GM13977 (cell line): ENCODE results near the gene PRPF31.
"Not testable (repeated sequence)": the region's sequence is repeated elsewhere in the genome, so short reads cannot be mapped to it uniquely, and the experiment has no call there.

Source experiments
- DNase-seq: peaks from one replicate; pipeline ENCODE4 v3.0.0; 2012; ENCODE audit warnings: low spot score
- in situ Hi-C: fragments of 300-500 bp; cut with MboI; formaldehyde crosslinking; loops from one replicate; pipeline ENCODE4 v1.12.0; 2022; ENCODE audit warnings: low sequenced_read_pairs, low pct_unique_long_range_greater_than_20kb, mixed read lengths, inconsistent platforms; ENCODE audit not compliant: unreplicated experiment
- TF ChIP-seq, protein P1 (sequence below): IDR thresholded peaks from 2 replicates; pipeline ENCODE4 v1.5.1; 2012; ENCODE audit warnings: mild to moderate bottlenecking, control low read depth; ENCODE audit not compliant: insufficient read depth; ENCODE audit errors: extremely low read depth, missing control alignments

The PRPF31 gene

DNA sequence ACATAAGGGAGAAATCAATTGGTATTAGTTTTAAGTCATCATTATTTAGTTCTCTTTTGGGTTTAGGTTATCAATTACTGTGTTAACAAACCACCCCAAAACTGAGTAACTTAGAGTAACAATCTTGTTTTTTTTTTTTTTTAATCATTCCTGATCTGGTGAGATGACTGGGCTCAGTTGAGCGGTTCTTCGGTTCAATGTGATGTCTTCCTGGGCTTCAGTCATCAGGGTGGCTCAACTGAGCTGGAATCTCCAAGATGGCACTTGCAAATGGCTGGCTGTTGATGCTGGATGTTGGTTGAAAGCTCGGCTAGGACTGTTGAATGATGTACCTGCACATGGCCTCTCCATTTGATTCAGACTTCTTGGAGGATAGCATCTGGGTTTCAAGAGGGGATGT lies 31.1 kb upstream of the PRPF31 start:
- in situ Hi-C loops = no loop called here
- TF ChIP-seq, protein P1, sequence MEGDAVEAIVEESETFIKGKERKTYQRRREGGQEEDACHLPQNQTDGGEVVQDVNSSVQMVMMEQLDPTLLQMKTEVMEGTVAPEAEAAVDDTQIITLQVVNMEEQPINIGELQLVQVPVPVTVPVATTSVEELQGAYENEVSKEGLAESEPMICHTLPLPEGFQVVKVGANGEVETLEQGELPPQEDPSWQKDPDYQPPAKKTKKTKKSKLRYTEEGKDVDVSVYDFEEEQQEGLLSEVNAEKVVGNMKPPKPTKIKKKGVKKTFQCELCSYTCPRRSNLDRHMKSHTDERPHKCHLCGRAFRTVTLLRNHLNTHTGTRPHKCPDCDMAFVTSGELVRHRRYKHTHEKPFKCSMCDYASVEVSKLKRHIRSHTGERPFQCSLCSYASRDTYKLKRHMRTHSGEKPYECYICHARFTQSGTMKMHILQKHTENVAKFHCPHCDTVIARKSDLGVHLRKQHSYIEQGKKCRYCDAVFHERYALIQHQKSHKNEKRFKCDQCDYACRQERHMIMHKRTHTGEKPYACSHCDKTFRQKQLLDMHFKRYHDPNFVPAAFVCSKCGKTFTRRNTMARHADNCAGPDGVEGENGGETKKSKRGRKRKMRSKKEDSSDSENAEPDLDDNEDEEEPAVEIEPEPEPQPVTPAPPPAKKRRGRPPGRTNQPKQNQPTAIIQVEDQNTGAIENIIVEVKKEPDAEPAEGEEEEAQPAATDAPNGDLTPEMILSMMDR = no peak
- no peak for DNase-seq

DNA sequence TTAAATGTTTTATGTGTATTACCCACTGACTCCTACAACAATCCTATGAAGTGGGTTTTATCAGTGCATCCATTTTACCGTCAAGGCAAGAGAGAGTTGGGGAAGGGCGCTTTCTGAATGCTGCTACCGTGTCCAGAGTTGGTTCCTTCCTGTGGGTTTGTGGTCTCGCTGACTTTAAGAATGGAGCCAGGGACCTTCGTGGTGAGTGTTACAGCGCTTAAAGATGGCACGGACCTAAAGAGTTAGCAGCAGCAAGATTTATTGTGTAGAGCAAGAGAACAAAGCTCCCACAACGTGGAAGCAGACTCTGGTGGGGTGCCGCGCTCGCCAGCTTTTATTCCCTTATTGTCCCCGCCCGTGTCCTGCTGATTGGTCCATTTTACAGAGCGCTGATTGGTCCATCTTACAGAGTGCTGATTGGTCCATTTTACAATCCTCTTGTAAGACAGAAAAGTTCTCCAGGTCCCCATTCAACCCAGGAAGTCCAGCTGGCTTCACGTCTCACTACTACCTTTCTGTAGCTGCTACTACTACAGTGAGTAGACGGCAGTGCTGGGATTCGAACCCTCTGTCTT lies 21.0 kb upstream of the PRPF31 start:
- DNase-seq = no peak
- in situ Hi-C loops = no loop called here
- TF ChIP-seq, protein P1 = no peak

DNA sequence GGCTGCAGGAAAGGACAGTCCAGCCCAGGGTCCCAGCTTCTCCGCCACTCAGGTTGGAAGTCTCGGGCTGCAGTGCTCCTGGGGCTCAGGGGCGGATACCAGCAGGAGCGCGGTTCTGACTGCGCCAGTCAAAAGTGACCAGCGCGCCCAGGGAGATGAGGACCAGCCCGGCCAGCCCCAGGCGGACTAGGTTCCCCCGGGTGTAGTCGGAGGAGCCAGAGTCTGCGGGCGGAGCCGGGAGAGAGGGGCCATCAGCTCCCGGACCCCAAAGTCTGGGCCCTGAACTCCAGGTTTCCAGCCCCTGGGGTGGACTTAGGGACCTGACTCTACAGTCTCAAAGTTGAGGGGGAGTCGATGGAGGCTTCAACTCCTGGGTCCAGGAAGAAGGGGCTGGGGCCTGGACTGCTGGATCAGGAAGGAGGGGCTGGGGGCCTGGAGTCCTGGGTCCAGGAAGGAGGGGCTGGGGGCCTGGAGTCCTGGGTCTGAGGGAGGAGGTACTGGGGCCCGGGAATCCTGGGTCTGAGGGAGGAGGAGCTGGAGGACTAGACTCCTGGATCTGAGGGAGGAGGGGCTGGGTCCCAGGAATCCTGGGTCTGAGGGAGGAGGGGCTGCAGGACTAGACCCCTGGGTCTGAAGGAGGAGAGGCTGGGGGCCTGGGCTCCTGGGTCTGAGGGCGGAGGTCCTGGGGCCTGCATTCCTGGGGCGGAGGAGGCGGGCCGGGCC lies 20.3 kb upstream of the PRPF31 start:
- DNase-seq = no peak
- in situ Hi-C loops = no loop called here
- TF ChIP-seq, protein P1 = no peak

DNA sequence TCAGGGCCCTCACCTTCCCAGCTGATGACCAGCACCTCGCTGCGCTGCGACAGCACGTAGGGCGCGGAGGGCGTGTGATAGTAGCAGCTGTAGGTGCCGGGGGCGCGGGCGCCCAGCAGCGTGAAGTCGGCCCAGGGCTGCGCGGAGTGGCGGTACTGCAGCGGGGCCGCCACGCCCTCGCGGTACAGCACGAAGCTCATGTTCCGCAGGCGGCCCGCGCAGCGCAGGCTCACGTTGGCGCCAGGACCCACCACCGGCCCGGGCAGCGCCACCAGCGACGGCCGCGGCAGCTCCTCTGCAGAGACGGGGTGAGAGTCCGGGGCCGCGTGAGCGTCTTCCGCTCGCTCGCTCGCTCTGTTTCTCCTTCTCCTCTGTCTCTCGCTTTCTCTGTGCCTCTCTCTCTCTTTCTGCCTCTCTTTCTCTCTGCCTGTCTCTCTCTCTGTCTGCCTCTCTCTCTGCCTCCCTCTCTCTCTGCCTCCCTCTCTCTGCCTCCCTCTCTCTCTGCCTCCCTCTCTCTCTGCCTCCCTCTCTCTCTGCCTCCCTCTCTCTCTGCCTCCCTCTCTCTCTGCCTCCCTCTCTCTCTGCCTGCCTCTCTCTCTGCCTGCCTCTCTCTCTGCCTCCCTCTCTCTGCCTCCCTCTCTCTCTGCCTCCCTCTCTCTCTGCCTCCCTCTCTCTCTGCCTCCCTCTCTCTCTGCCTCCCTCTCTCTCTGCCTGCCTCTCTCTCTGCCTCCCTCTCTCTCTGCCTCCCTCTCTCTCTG lies 19.5 kb upstream of the PRPF31 start:
- in situ Hi-C loops = not testable (repeated sequence)
- peak; percentile 64 for DNase-seq

DNA sequence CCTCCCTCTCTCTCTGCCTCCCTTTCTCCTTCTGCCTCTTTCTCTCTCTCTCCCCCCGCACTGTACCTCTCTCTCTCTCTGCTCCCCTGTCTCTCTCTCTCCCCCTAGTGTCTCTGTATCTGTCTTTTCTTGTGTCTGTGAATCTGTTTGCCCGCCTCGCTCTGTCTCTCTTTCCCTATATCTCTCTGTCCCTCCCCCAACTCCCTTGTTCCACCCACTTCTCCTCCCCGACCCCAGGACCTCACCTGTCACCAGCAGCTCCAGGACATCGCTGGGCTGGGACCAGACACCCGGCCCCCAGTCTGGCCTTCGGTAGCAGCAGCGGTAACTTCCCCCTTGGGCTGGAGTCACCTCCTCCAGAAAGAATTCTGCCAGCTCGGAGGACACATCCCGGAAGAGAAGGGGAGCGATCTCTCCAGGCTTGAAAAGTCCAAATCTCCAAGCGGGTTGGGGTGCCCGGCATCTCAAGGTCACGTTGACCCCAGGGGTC lies 18.9 kb upstream of the PRPF31 start:
- in situ Hi-C loops = no loop called here
- no peak for DNase-seq
- TF ChIP-seq, protein P1 = peak; percentile 40

DNA sequence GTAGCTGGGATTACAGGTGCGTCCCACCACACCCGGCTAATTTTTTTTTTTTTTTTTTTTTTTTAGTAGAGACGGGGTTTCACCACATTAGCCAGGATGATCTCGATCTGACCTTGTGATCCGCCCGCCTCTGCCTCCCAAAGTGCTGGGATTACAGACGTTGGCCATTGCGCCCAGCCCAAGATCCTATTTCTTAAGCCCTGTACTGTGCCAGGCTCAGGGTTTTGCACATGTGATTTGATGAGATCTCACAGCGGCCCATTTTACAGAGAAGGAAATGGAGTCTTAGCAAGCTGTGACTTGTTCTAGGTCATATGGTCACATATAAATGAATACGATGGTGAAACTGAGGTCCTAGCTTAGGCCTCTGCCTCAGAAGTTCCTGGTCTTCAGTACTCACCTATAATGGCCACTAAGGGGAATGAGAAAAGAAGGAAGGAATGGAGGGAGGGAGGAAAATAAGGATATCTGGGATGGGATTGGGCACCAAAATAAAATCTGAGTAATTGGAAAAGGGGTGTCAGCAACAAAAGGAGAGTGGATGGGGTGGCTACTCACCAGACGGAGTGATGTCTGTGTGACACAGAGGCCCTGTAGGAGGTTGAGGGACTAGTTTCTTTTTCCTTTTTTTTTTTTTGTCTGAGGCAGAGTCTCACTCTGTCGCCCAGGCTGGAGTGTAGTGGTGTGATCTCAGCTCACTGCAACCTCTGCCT lies 16.2 kb upstream of the PRPF31 start:
- no peak for DNase-seq
- in situ Hi-C loops = no loop called here
- TF ChIP-seq, protein P1 = no peak

DNA sequence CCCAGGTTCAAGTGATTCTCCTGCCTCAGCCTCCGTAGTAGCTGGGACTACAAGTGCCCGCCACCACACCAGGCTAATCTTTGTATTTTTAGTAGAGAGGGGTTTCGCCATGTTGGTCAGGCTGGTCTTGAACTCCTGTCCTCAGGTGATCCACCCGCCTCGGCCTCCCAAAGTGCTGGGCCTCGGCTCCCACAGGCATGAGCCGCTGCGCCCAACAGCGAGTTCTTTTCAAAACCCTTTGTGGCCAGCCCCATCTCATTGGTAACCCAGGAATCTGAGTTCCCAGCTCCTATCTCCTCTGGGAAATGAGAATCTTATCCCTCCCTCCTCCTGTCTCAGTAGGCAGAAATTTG lies 15.7 kb upstream of the PRPF31 start:
- DNase-seq, in situ Hi-C loops: not testable (repeated sequence)
